ENCODE data around the gene ZDHHC11.
"Not testable (repeated sequence)": the region's sequence is repeated elsewhere in the genome, so short reads cannot be mapped to it uniquely, and the experiment has no call there.

ZDHHC11 gene

GRCh38 chr5:748011-748980 is 102.5 kb downstream of the ZDHHC11 start:
- not testable (repeated sequence) for FAIRE-seq; DNase-seq (ENCODE audit: low spot score)

GRCh38 chr5:747303-747844 is 103.4 kb downstream of the ZDHHC11 start:
- not testable (repeated sequence) for DNase-seq (ENCODE audit: low spot score)
- FAIRE-seq, result peak; percentile 44

- no peak for FAIRE-seq
- no peak for DNase-seq (ENCODE audit: low spot score)
Observed at GRCh38 chr5:746258-746761, 104.5 kb downstream of the ZDHHC11 start.

Measured in urothelium cell line (cell line).